GM18517 (cell line): ENCODE results near the gene ZNF2.
"Not testable (repeated sequence)": the region's sequence is repeated elsewhere in the genome, so short reads cannot be mapped to it uniquely, and the experiment has no call there.

Source experiments
- ATAC-seq: cut with Tn5 transposase; IDR thresholded peaks from one replicate; pipeline ENCODE4 v1.9.1; 2021; ENCODE audit warnings: mild to moderate bottlenecking, moderate library complexity; ENCODE audit not compliant: unreplicated experiment

ZNF2 gene

DNA sequence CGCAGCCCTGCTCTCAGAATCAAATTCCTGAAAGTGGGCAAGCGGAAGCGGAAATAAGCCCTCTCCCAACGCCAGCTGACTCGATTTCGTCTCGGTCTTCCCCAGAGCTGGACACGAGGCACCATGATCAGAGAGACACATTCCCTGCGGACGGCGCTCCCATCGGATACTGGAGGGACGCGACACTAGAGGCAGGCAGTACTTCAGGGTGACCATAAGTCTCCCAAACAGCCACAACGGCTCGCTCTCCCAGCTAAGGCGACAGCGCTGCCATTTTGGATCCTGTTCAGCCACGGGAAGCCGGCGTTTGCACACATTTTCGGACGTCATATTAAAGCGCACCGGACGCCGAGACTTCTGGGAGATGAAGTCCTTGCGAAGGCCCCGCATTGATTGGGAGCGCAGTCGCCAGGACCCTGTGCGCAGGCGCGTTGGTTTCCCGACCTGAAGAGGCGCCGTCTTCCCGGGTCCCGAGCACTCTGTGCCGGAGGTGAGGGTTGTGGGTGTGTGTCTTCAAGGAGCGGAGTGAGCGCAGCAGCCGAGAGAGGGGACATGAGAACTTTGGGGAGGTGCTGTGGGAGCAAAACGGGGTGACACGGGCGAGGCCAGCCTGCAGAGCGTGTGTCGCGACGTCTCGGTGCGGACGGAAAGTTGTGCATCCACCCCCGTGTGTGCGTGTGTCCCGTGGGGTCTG lies at the start of gene ZNF2:
Gene ZNF2 (plus strand): TSS at position 439 of the 694 bp plus-strand sequence. CDS start 10,418 bp downstream, outside the sequence.
- ATAC-seq = peak; percentile 84

DNA sequence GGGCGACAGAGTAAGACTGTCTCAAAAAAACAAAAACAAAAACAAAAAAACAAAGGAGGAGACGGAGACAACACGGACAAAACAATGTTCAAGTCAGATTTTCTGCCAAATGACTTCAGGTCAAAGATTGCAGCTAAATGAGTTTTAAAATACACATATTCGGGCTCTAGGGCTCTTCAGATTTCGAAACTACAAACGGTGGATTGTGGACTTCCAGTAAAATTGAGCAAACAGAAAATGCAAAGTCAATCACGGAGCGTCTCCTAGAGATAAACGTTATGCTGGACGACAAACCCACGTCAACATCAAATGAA lies 44.6 kb upstream of the ZNF2 start:
- ATAC-seq = no peak

DNA sequence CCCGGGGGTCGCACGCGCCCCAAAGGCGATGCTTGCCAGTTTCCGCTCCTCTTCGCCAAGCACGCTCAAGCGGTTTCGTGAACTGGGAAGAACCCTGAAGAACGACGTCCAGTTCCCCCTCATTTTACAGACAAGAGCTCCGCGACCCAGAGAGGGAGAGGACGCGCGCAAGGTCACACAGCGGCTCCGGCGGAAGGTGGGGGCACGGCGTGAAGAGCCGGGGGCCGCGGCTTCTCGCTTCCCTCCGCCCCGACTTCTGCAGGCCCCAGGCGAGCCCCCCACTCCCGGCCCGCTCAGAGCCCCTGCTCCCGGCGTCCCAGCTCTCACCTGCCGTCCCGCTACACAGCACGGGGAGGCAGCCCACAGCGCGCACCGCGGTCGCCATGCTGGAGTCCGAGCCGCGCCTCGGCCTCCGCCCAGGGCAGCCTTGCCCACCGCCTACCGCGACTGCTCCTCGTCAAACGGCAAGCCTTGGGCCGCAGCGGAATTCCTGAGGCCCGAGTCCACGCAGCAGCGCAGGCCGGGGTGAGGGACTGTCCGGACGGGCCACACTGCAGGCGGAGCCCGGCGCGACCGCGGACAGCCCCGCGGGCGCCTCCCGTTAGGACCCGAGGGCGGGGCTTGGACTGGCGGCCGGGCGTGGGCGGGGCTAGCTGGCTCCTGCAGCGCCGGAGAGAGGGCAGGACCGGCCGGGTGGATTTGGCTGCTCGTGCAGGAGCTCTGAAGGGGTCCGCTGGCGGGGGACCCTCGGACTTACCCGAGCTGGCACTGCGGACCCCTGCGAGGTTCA lies 44.0 kb upstream of the ZNF2 start, which contains the start of gene MRPS5:
Gene MRPS5 (minus strand): TSS at position 402 of the 790 bp plus-strand sequence. CDS start 17 bp downstream, at position 385.
- ATAC-seq = peak; percentile 92

DNA sequence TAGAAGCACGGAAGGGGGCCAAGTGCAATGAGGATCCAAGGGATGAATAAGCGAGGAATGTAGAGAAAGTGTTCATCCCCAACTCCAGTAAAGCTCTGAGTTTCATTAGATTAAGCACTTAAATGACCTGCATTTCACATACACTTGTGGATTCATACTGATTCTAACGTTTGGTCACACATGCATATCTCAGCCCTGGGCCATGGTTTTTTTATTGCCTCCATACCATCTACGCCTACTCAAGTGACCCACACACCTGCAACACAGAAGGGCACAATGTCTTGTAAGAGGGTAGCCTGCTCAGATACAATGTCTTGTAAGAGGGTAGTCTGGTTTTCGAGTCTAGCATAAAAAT lies 43.4 kb upstream of the ZNF2 start:
- ATAC-seq = peak; percentile 25

DNA sequence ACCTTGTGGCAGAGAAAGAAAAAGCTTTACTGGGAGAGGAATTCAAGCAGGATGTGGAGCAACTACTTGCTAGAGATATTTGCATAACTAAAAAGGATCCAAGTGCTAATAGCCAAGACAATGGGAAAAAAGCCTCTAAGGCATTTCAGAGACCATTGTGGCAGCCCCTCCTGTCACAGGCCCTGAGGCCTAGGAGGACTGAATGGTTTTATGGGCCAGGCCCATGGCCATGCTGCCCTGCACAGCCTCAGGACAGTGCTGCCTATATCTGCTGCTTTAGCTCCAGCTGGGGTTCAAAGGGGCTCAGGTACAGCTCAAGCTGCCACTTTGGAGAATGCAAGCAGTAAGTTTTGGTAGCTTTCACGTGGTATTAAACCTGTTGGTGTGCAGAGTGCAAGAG lies 26.9 kb upstream of the ZNF2 start:
- ATAC-seq = no peak

DNA sequence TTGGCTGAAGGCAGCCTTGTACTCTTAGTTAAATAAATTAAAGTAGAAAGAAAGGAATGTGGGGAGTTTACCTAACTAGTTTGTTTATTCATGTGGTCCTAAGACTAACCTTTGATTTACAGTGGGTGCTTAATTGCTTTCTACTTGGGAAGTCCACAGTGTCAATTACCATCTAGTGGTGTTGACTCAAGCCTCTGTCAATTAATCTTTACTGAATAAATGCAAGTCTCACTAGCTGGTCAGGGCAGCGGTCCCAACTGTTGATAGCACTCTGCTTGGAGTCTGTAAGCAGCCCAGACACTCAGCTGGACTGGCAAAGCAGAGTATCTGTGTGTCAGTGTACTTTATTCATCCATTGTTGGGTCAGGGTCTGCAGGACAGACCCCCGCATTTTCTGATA lies 21.8 kb upstream of the ZNF2 start:
- ATAC-seq = no peak

DNA sequence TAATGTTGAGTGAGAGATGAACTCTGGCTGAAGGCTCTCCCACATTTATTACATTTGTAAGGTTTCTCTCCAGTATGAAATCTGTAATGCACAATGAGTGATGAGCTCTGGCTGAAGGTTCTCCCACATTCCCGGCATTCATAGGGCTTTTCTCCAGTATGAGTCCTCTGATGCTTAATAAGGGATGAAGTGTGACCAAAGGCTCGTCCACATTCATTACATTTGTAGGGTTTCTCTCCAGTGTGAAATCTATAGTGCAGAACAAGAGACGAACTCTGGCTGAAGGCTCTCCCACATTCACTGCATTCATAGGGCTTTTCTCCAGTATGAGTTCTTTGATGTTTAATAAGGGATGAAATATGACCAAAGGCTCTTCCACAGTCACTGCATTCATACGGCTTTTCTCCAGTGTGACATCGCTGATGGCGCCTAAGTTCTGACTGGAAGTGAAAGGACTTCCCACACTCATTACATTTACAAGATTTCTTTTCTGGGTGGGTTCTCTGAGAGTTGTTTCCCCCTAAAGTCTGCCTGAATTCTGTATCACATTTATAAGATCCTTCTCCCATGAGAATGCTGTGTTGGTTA lies 16.1 kb upstream of the ZNF2 start:
- ATAC-seq = no peak

DNA sequence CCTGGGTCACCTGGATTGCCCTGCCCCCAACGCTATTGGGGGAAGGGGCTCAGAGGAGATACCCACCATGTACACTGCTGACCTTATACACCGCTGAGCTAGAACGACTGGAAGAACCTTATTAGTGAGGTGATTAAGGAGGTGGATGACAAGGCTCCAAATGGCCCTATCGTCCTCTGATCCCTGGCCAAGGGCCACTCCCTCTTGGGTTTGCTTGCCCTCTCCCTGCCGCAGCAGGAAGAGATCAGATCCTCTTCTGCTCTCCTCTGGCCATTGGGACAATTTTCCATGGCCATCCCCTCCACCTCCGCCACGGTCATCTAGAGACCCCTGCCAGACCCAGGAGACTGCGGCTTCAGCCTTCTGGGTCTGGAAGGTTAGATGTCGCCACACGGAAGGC lies 7.2 kb upstream of the ZNF2 start:
- ATAC-seq = no peak

DNA sequence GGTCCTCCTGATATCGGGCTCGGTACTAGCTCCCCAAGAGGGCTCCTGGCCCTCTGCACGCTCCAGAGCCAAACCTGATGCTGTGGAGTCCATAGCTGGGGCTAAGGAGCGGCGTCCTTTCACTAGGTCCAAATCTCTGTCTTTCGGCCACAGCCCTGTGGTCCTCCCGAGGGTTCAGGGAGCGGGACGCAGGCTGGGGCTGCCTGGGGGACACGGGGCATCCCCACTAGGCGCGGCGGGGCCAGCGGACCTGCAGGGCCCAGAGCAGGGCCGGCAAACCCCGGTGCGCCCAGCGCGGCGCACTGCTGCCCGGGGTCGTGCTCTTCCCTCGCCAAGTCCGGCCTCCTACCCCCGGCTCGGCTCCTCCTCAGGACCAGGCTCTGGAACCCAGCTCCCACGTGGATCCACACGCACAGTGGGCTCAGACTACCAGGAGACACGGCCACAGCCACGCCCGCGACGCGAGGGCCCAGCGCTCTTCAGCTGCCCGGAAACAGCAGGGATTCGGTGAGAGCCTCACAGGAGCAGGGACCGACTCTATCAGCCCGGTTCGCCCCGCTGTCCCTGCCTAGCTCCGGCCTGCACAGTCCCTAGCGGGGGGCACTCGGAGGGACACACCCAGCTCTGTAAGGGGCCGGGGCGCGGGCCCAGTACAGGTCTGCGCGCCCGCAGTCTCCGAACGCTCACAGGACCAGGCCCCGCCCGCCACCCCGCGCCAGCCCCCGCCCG lies 6.6 kb upstream of the ZNF2 start:
- ATAC-seq = peak; percentile 8

DNA sequence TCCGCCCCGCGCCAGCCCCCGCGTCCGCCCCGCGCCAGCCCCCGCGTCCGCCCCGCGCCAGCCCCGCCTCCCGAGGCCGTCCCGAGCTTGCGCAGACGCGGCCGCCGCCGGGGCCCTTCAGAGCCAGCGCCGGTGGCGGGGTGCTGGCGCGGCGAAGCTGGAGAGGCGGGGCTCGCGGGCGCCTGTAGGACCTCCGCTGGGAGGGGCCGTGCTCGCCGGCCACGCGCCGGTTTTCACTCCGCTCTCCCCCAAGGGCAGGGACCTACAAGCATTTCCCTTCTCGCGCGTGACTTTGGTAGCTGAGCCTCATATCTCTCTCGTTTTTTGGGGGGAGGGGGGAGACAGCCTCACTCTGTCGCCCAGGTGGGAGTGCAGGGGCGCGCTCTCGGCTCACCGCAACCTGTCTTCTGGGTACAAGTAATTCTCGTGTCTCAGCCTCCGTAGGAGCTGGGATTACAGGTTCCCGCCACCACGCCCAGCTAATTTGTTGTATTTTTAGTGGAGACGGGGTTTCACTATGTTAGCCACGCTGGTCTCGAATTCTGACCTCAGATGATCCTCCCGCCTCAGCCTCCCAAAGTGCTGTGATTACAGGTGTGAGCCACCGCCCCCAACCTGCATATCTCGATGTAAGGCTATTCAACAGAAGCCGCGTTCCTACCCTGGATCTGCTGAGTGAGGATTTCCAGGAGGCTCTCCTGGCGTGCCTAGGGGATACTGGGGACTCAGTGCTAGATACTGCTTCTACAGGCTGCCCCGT lies 5.7 kb upstream of the ZNF2 start, which contains the start of gene ZNF514:
Gene ZNF514 (minus strand): TSS at position 159 of the 760 bp plus-strand sequence. CDS start 6,595 bp downstream, outside the sequence.
- peak; percentile 73 for ATAC-seq

DNA sequence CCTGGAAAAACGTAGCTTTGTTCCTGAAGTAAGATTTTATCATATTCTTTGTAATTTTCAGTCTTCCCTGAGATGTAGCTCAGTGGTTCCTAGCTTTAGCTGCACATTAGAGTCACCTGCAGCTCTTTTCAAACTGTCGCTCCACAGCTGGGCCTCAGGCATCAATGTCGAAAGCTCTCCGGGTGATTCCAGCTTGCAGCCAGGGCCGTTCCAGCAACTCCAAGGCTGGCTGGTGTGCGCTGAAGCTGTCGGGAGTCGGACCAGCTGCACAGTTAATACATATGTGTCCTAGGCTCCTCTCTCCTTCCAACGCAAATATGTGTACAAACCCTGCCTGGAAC lies 609 bp upstream of the ZNF2 start:
- no peak for ATAC-seq

DNA sequence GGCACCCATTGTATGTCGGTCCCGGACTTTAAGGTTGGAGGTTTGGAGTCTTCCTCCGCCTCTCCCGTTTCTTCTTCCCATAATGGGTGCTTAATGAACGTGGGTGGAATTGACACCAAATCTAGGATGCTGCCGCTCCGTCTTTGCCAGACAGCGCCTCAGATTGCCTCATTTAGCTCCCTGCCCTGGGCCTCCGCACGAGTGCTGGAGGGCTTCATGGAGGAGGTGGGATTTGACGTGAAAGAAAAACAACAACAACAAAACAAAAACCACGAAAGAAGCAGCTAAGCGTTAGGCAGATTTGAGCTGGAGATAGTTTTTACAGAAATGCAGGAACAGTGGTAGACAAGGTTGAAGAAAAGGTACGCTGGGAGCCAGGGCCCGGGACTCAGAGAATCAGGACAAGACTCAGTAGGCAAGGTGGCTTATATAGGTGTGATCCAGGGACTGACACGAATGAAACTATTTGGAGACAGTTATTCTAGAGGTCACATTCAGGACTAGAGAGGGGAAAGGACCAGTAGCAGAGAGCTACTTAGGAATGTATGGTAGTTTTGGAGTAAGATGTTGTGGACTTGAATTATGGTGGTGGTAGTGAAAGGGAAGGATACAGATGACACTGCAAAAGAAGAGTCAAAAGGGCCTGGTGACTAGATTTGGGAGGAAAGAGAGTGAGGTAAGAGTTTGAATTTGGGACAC lies 605 bp downstream of the ZNF2 start:
- peak; percentile 24 for ATAC-seq

DNA sequence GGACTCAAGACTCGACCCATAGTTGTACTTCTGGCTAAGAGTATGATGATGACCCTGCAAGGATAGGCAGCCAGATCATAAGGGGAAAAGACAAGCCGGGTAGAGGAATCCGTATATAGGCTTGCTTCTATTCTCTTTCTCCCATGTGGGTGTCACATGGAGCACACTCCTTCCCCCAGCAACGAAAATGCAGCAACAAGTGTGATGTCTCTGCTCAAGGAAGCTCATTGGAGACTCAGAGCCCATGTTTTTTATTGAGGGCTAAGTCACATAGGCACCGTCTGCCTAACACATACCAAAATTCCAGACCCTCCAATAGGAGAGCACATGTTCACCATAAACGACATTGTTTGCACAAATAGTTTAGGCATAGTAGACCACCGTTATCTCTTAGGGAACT lies 6.3 kb downstream of the ZNF2 start:
- no peak for ATAC-seq

DNA sequence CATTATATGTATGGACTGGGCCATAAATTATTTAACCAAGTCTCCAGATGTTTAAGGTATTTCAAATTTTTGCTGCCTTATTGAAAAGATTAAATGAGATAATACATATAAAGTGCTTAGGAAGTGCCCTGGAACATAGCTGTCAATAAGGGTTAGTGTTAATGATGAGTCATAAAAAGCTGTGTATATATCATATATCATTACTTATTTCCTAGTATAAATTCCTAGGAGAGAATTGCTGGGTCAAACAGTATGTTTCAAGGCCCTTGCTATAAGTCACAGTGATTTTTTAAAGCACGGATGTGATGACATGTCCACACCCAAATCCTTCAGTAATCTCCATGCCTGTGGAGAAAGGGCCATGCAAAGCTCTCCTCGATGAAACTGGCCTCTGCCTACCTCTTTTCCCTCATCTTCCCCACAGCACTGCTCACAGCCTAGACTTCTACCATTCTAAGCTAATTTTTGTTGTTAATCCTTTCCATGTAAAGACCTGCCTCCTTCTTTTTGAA lies 8.5 kb downstream of the ZNF2 start:
- no peak for ATAC-seq

DNA sequence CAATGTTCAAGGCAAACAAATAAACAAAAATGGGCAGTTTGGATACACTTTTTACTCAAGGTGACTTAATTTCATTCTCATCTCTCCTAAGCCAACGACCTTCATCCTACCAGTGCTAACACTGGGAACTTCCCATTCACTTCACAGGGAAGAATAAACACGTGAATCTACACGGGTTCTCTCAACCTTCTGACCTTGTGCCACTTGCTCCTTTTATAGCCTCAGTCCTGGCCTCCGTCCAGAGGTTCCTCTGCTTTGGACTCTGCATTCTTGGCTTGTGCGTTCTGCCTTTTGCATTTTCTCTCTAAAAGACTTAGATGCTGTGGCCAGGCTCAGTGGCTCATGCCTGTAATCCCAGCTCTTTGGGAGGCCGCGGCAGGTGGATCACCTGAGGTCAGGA lies 13.8 kb downstream of the ZNF2 start:
- ATAC-seq = no peak

DNA sequence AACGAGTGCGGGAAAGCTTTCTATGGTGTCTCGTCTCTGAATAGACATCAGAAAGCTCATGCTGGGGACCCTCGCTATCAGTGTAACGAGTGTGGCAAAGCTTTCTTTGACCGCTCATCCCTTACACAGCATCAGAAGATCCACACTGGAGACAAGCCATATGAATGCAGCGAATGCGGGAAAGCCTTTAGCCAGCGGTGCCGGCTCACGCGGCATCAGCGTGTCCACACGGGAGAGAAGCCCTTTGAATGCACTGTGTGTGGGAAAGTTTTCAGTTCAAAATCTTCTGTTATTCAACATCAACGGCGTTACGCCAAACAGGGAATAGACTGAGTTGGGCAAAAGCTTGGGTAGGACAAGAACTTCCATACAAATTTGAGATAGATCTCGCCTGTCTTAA lies 16.2 kb downstream of the ZNF2 start:
- no peak for ATAC-seq

DNA sequence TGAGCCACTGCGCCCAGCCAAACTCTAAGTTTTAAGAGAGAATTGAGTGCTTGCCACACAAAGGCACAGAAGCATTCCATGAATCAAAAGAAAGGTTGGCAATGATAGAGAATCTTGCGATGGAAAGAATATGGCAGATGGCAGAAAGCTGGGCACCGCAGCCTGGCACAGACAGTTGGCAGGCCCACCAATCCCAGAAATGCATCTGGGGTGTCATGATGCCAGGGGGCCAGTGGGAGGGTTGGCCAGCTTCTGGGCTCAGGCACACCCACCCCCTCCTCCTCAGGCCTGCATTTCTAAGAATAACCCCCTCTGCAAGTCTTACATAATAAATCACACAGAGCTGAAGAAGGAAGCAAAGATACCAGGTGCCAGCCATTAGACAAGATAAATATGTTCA lies 19.6 kb downstream of the ZNF2 start:
- ATAC-seq = no peak

DNA sequence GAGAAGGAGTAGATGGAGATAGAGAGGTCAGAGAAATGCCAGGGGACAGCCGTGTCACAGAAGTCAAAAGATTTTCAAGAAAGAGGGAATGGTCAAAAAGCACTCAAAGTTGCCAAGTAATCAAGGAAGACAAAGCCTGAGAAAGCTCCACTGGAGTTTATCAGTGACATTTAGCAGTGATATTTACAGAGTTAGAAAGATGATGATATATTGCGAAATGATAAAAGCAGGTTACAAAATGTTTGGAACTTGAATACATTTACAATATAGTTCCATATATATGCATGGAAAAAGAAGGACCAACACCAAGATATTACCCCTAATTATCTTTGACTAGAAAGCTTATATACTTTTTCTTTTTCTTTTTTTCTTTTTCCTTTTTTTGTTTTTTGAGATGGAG lies 20.4 kb downstream of the ZNF2 start:
- ATAC-seq = no peak

DNA sequence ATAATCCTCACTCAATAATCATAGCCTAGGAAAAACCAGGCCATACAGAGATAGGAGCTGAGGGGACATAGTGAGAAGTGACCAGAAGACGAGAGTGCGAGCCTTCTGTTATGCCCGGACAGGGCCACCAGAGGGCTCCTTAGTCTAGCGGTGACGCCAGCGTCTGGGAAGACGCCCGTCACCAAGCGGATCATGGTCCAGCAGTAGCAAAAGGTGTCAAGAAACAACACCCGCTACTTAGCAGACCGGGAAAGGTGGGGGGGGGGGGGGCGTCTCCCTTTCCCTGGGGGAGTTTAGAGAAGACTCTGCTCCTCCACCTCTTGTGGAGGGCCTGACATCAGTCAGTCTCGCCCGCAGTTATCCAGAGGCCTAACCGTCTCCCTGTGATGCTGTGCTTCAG lies 27.3 kb downstream of the ZNF2 start:
- ATAC-seq = not testable (repeated sequence)

DNA sequence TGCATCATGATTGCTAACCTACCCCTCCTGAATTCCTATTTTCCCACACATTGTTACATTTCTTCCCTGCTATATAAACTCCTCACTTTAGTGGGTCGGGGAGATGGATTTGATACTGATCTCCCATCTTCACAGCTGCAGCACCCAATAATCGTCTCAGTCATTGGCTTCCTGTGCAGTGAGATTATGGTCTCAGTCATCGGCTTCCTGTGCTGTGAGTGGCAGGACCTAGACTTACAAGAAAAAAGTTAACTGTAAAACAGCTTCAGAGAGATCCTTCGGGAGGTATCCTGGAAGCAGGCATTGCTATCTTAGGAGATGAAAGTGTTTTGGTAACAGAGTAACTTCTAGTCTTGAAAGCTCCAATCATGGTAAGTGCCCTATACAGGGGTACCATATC lies 38.3 kb downstream of the ZNF2 start:
- no peak for ATAC-seq
